GM10266 (cell line): ENCODE measurements around the gene UCN.
A peak's percentile ranks its signal among the peaks of the same experiment; 100 is the strongest.
"Not testable (repeated sequence)": the region's sequence is repeated elsewhere in the genome, so short reads cannot be mapped to it uniquely, and the experiment has no call there.

Experiments
- DNase-seq: peaks from one replicate; pipeline ENCODE4 v3.0.0; 2012; ENCODE audit errors: extremely low spot score
- CTCF ChIP-seq: IDR thresholded peaks from 2 replicates; pipeline ENCODE4 v1.5.1; 2012; ENCODE audit warnings: mild to moderate bottlenecking, low read depth; ENCODE audit not compliant: control insufficient read depth, insufficient read depth; ENCODE audit errors: missing control alignments

Gene UCN

DNA sequence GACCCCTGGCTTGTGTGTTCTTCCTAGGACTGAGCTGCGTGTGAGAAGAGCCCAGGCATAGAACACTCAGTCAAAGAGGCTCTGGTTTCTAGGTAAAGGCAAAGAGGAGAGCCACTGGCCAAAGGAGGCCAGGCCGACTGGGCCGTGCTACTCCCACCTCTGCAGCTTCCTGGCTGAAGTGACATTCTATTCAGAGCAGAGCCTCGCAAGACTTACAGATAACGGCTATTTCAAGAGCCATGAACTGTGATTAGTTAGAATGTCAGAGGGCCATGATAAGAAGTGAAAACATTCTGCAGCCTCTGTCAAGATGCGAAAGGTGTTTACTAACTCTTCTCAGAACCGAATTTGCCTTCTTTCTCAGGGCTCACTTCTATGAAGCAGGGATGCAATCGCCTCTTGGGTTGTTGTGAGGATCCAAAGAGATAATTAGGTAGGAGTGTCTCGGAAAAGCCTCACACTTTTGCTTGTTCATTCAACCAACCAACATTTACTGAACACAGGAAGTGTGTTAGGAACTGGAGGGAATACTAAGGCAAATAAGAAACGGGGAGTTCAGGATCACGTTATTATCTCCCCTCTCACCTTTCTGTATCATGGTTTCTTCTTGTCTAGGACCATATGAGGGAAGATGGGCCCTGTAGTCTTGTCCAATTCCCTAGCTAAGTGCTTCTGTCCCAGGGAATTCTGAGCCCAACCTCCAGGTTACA, 36.5 kb downstream of the UCN start:
- no peak for TF ChIP-seq CTCF
- DNase-seq: no peak

DNA sequence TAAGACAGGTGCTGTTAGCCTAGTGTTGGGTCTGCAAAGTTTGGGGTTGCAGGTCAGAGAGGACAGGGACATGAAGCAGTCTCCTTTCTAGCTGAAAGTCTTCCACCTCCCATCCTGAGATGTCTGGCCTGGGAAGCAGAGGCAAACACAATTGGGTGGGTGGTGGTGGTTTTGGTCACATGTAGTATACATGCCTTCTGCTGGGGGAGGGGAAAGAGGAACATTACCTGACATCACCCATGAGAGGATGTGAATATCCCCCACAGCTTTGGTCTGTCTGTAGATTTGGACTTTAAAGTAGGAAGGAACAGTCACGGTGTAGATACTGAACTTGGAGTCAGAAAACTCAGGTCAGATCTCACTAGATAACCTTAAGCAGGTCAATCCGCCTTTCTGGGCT, 37.6 kb downstream of the UCN start:
- DNase-seq: no peak
- no peak for TF ChIP-seq CTCF

- no peak for TF ChIP-seq CTCF
- DNase-seq: no peak
These were observed 38.1 kb downstream of the UCN start for GRCh38 chr2:27270131-27270530.

DNA sequence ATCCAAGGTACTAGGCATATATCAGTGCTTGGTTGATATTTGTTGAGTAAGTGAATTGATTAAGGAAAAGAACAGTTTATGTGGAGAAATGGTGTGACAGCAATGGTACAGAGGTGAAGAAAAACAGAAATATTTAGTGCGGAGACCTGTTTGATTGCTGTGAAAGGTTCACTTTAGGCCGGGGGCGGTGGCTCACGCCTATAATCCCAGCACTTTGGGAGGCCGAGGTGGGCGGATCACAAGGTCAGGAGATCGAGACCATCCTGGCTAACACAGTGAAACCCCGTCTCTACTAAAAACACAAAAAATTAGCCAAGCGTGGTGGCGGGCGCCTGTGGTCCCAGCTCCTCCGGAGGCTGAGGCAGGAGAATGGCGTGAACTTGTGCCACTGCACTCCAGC, 39.9 kb downstream of the UCN start:
- DNase-seq: not testable (repeated sequence)

- no peak for DNase-seq
- TF ChIP-seq CTCF: no peak
These were observed 42.7 kb downstream of the UCN start for GRCh38 chr2:27265536-27265870.

DNA sequence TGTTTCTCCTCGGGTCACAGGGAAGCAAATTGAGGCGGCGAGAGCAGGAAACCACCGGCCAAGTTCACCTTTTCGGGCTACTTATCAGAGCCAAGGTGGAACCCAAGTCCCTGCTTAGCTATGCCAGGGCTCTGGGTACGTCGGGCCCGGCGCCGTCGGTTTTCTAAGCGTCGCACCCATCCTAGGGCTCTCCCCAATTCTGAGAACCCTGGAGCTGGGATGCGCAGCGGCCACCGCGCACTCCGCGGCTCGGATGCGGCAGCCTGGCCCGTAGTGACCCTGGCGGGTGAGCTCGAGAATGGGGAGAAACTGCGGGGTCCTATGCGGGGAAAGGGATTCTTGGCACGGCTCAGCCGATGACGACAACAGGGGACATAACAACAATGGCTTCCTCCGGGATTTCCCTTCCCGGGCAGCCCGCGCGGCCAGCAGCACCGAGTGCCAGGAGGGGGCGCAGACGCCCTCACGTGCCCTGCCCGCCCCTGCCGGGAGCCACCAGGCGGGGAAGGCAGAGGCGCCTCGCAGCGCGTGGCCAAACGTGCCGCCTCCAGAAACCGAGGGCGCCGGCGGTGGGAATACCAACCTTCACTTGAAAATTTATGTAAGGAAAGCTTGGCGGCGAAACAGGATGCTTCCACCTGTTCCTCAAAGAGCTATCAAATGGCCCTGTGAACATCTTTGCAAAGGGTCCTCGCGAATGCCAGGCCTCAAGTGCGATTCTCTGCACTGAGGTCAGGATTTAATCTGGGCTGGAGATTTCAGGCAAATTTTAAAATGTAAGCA, 43.3 kb downstream of the UCN start:
- peak; percentile 55 for TF ChIP-seq CTCF
- DNase-seq: peak; percentile 83

DNA sequence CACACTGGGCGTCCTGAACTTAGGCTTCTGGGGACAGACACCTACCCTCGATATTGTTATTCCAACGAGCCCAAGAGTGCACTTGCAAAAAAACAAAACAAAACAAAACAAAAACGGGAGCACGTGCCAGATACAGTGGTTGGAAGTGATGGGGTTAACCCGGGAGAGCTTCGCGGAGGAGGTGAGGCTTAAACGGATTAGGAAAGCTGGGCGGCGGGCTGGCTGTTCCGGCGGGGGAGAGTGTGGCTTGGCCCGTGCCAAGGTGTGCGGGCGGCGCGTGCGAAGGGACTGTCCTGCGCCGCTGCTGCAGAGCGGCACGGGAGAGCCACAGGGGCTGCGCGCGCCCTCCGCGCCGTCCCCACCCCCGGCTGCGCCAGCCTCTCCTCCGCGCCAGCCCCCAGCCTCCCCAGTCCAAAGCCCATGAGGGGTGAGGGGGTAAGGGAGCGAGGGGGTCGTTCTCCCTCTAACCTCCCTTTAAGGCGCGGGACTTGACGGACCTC, 43.9 kb downstream of the UCN start:
- TF ChIP-seq CTCF: no peak
- no peak for DNase-seq
